ENCODE data around the gene LIG3. TPM values are rescaled to one million over a fixed set of nuclear protein-coding genes. Genes with fewer than 3 reads are reported as not detected.
"Not testable (repeated sequence)": the region's sequence is repeated elsewhere in the genome, so short reads cannot be mapped to it uniquely, and the experiment has no call there.

LIG3 gene
- total RNA-seq, 1 donor from 2014 or later = 26.5 TPM

DNA sequence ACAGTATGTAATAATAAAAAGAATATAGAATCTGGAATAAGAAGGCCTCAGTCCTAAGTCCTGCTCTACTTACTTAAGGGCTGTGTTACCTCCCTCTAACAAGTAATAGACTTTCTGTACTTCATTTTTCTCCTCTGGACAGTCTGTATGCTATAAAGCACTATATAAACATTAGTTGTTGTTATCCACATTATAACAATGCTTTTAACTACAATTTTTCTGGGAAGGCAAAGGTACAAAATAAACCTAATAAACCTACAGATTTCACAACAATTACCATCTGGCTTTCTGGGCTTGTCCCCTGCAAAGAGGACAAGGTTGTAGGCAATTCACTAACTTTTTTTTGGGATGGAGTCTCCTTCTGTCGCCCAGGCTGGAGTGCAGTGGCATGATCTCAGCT lies 50.5 kb downstream of the LIG3 start:
- FAIRE-seq (no peak), DNase-seq (ENCODE audit: low spot score in 2 of 2) (no peak)

DNA sequence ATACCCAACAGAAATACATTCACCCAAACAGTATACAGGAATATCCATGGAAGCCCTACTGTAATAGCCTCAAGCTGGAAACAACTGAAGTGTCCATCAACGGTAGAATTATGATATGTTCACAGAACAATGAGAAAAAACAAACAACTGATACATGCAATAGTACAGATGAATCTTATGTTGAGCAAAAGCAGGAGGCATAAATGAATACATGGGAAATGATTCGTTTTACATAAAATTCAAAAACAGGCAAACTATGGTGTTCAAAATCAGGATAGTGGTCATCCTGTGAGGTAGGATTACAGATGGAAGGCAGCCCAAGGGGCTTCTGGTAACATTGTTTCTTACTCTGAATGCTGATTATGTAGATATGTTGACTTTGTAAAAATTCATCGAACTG lies 58.1 kb downstream of the LIG3 start:
- DNase-seq (ENCODE audit: low spot score in 2 of 2) (no peak), FAIRE-seq (no peak)

DNA sequence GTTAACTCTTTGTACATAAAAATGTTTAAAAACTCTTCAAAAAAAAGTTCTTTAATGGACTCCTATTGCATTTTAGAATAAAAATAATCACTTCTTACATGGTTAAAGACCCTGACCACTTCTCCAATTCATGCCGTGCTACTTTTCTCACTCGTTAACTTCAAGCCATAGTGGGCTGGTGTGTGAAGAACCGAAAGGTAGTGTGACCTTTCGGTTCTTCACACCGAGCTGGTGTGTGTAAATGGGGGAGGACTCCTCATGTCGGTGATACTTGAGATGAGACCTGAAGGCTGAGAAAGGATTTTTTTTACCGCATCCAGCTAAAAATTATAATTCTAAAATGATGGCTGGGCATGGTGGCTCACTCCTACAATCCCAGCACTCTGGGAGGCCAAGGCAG lies 61.1 kb downstream of the LIG3 start:
- DNase-seq (ENCODE audit: low spot score in 2 of 2) (no peak), FAIRE-seq (no peak)

DNA sequence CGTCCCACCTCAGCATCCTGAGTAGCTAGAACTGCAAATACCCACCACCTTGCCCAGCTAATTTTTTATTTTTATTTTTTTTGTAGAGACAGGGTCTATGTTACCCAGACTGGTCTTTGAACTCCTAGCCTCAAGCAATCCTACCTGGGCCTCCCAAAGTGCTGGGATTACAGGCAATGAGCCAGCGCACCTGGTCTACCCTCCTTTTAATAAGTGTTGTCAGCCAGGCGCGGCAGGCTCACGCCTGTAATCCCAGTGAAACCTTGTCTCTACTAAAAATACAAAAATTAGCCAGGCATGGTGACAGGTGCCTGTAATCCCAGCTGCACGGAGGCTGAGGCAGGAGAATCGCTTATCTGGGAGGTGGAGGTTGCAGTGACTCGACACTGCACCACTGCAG lies 63.9 kb downstream of the LIG3 start:
- no peak for DNase-seq (ENCODE audit: low spot score in 2 of 2)
- no peak for FAIRE-seq

DNA sequence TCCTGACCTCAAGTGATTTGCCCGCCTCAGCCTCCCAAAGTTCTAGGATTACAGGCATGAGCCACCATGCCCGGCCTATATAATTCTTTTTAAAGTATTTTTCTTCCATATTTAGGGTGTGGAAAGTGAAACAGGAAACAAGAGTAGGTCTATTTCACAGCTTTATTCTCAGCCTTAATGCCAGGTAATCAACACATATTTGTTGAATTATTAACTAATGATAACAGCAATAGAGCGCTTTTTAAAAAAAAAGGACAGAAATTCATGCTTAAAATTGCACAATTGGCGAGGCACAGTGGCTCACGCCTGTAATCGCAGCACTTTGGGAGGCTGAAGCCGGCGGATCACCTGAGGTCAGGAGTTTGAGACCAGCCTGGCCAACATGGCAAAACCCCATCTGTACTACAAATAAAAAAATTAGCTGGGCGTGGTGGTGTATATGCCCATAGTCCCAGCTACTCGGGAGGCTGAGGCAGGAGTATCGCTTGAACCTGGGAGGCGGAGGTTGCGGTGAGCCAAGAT lies 65.2 kb downstream of the LIG3 start:
- FAIRE-seq; DNase-seq (ENCODE audit: low spot score in 2 of 2): not testable (repeated sequence)

DNA sequence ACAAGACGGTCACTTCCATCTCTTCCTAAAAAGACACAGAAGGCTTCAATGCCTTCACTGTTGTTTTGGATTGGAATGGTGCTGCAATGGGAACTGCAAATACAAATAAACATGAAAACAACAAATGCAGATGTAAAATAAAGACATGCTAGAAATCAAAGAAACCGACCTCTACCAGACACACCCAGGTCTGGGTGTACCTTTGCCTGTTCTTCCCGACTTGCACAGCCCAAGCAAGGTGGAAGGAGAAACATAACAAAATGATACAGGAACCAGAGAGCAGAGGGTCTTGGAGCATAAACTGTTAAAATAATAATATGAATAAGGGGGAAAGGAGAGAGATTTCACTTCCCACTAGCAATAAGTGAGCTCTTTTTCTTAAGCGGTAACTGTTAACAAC lies 65.9 kb downstream of the LIG3 start:
- no peak for FAIRE-seq
- DNase-seq (ENCODE audit: low spot score in 2 of 2) = no peak

DNA sequence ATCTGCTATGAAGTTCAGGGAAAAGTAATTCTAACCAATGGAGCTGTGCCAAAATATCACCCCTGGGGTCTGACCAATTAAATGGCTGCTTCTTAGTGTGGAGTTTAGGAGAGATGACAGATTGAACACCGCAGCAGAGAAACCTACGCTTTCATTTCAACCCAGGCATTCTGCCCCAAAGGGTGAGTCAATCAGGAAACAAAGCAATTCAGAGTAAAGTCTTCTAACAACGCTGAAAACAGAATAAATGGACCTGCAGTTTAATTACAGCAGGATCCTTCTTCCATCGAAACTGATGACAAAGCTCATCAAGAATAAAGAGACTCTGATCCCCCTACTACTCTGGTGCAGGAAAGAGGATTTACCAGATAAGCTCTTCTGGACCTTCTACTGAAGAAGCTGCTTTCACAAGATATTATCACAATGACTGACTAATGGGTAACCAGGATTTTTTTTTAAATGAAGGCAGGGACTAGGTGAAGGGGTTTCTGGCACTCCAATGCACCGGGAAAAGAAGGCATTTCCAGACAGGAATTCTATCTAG lies 66.5 kb downstream of the LIG3 start:
- no peak for FAIRE-seq
- DNase-seq (ENCODE audit: low spot score in 2 of 2) = no peak

DNA sequence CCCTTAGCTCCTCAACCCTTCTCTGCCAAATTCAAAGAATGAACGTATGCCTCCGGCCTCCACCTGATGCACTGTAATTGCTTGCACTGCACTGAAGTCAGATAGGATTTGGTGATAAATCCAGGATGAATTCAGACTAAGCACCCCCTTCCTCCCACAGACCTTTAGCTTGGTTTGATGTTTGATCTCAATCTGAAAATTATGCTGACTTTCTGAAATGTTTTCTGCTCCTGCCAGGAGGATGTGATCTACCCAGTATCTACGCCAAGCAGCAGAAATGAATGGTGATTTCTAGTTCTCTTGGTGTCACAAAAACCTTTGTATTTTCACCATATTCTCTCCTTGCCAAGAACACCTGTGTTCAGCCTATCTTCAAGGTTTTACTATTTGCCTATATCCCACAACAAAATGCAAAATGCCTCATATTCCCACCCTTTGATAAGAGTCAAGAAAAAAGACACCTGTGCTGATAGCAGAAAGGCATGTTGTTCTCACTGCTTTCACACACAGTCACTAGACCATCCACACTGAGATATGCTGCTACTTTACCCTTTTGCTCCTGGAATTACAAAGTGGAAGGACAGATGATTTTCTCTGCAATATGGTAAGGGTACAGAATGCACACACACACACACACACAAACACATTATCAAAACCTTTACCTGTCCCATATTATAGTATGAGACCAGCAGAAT lies 68.5 kb downstream of the LIG3 start:
- FAIRE-seq = no peak
- DNase-seq (ENCODE audit: low spot score in 2 of 2) = no peak

DNA sequence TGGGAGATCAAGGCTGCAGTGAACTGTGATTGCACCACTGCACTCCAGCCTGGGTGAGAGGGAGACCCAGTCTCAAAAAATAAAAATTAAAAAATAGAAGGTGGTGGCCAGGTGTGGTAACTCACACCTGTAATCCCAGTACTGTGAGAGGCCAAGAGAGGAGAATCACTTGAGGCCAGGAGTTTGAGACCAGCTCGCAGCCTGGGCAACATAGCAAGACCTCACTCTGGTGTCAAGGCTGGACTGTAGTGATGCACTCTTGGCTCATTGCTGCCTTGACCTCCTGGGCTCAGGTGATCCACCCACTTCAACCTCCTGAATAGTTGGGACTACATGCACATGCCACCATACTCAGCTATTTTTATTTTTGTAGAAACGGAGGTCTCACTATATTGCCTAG lies 69.9 kb downstream of the LIG3 start:
- no peak for FAIRE-seq
- no peak for DNase-seq (ENCODE audit: low spot score in 2 of 2)

DNA sequence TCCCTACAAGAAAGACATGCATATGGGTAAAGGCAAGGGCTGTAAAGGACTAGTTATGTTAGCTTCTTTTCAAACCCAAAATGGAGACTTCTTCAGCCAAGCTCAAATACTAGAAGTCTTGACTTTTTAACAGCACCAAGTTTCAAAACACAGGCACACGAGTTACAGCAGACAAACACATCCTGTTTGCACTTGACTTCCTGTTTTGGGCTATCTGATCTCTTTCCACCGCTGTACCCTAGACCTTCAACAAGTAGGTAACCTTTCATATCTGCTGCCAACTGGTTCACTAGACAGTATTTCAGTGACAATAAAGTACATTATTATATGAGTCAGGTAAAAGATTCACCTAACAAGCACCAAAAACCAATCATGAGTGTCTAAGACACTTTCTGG lies 70.9 kb downstream of the LIG3 start:
- FAIRE-seq (no peak), DNase-seq (ENCODE audit: low spot score in 2 of 2) (no peak)

DNA sequence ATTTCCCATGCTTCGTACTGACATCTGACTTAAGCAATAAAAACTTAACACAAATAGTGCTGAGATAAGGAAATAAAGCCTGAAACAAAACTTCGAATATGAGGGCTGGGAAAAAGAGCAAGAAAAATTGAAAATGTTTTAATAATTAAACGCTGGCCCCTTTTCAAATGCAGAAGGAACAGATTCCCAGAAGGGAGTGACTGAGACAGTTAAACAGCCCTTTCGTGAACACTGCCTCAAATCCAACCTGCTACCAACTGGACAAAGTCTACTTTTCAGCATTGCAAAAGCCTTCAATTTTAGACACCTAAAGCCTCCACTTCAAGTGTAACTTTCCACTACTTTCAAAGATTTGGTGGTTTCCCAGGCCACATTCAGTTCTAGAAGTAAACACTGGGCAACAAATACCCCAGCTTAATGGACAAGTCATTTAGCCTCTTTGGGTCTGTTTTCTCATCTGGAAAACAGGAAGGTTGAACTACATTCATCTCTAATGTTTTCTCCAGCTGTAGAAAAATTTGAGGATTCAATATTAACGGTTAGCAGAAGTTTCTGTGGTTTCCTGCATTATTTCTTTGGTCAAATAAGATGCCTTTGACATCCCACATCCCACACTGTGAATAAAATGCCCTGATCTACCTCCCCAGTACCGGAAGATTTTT lies 71.4 kb downstream of the LIG3 start:
- FAIRE-seq = no peak

DNA sequence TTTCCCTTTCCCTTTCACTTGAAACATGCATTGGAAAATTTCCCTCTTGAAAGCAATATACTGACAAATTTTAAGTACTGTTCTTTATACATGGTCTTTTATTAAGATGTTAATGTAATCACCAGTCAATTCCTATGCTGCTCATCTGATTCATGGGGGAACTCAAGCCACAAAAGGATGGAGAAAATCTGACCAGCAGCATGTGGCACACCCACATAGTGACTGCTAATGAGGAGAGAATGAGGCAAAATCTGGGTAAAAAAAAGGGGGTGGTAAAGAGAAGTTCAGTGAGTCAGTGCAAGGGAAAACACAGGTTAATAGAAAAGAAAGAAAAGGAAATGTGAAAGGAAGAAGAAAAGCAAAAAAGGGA lies 71.9 kb downstream of the LIG3 start:
- DNase-seq (ENCODE audit: low spot score in 2 of 2) (no peak), FAIRE-seq (no peak)

More for the DNA sequence above, 71.4 kb downstream of the LIG3 start:
- no peak for DNase-seq (ENCODE audit: low spot score in 2 of 2)

DNA sequence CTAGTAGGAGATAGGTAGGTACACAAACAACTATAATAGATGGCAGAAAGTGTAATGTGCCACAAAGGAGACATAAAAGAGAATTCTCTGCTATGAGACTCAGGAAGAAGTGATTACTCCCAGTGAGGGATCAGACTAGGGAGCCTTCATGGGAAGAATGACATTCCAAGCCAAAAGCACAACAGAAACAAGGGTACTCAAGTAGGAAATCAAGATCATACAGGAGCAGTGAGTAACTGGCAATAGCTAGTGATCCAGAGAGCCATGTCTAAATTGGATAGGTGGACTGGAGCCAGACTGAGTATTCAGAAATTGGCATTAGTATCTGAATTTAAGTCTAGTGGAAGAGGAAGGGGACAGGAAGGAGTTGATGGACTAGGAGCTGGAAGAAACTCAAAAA lies 72.5 kb downstream of the LIG3 start:
- FAIRE-seq (no peak), DNase-seq (ENCODE audit: low spot score in 2 of 2) (no peak)

DNA sequence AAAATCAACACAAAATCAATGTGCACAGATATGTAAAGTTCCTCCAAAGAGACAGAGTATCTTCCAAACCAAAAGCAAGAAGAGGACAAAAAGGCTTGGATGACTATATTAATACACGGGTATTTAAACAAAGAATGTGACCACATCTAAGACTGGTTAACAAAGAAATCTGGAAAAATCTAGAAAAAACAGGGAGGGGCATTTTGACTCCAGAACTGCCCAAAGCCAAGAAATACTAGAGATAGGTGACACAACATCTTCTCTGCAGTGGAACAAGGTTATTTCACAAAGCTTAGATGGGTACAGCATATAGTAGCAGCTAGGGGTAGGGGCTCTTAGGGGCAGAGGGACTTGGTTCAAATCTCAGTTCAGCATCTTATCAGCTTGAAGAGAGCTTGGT lies 72.9 kb downstream of the LIG3 start:
- no peak for FAIRE-seq

DNA sequence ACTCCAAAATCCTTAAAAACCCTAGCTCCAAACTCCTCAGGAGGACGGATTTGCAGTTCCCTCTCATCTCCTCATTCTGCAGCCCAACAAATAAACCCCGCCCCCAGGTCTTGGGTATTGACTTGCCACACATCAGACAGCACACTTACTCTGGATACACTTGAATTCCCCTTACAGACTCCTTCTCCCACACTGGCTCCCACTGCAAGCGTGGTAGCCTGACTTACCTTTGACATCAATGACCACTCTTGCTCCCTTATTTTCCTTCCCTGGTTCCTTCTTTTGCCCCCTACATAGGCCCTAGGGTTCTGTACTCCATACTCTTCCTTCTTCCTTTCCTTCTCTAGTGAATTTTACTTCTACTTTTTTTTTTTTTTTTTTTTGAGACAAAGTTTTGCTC lies 75.7 kb downstream of the LIG3 start:
- DNase-seq (ENCODE audit: low spot score in 2 of 2) (no peak), FAIRE-seq (no peak)

More for the DNA sequence above, 72.9 kb downstream of the LIG3 start:
- no peak for DNase-seq (ENCODE audit: low spot score in 2 of 2)

DNA sequence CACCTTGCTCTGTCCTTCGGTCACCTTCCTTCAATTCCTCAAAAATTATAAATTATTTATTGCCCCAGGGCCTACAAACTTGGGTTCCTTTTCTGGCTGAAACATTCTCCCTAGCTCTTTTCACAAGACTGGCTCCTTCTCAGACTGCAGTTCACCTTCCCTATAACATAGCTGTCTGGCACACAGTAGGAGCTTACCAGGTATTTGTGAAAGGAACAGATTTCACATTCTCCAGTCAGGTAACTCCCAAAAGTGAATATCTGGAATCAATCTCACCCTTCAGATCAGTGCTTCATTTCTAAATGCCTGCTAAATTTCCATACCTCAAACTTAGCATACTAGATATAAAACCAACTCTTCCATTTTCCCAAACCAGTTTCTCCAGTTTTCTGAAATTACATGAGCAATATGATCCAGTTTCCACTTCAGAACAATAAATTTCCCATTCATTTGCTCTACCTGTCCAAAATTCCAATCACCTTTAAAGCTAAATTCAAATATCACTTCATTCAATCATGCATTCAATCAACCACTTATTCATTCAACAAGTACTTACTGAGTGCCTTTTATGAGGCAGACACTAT lies 77.1 kb downstream of the LIG3 start:
- DNase-seq (ENCODE audit: low spot score in 2 of 2) = no peak
- FAIRE-seq = no peak

Other genes with a start within 250 kb of the LIG3 start
- gene CCT6B, start 19.1 kb upstream of the LIG3 start, total RNA-seq = 2.9 TPM
- 22.8 TPM for gene ZNF830, start 19.0 kb upstream of the LIG3 start, total RNA-seq
- gene RFFL, start 83.2 kb downstream of the LIG3 start, total RNA-seq = 5.3 TPM
- gene RAD51D, start 139.3 kb downstream of the LIG3 start, total RNA-seq = 9.8 TPM
- gene FNDC8, start 141.1 kb downstream of the LIG3 start, total RNA-seq = not detected
- gene NLE1, start 161.8 kb downstream of the LIG3 start, total RNA-seq = 19.2 TPM
- gene UNC45B, start 167.3 kb downstream of the LIG3 start, total RNA-seq = under 0.01 TPM
- not detected for gene SLC35G3, start 213.9 kb downstream of the LIG3 start, total RNA-seq

Measured in frontal cortex (tissue), 4 donors.